Fibroblast of skin of scalp (primary cell): ENCODE measurements around the gene KRTAP13-1. TPM values are rescaled to one million over a fixed set of nuclear protein-coding genes. Genes with fewer than 3 reads are reported as not detected.
A peak's percentile ranks its signal among the peaks of the same experiment; 100 is the strongest.

Experiments
- DNase-seq: peaks from one replicate; pipeline ENCODE4 v3.0.0-alpha.2; 2013
- polyA plus RNA-seq, 2 experiments: library from polyadenylated mRNA; unstranded; fragments of 120-200 nt; gene quantifications; one replicate each; pipeline ENCODE4 v1.2.1, GENCODE V29; 2013; ENCODE audit not compliant: insufficient read length in 2 of 2

Gene KRTAP13-1, protein sequence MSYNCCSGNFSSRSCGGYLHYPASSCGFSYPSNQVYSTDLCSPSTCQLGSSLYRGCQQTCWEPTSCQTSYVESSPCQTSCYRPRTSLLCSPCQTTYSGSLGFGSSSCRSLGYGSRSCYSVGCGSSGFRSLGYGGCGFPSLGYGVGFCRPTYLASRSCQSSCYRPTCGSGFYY
- not detected for polyA plus RNA-seq (2013, experiment 1 of 2; ENCODE audit: insufficient read length)
- polyA plus RNA-seq (2013, experiment 2 of 2; ENCODE audit: insufficient read length): not detected

DNA sequence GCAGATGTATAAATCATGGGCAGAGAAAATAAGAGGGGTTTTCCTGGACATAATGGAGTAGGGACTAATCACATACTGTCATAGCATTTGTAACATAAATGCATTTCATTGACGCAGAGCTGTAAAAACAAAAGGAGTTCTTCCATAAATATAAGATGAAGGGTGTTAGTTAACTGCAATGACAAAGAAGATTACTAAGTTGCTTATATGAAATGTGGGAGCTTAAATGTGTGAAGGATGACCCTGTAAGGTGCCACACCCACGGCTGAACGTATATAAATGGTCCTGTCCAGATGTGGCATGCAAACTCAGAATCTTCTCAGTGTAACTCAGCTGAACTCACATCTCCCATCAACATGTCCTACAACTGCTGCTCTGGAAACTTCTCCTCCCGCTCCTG lies at the start of gene KRTAP13-1:
Gene KRTAP13-1 (plus strand): TSS at position 301 of the 400 bp plus-strand sequence. CDS start 56 bp downstream, at position 357.
- no peak for DNase-seq

DNA sequence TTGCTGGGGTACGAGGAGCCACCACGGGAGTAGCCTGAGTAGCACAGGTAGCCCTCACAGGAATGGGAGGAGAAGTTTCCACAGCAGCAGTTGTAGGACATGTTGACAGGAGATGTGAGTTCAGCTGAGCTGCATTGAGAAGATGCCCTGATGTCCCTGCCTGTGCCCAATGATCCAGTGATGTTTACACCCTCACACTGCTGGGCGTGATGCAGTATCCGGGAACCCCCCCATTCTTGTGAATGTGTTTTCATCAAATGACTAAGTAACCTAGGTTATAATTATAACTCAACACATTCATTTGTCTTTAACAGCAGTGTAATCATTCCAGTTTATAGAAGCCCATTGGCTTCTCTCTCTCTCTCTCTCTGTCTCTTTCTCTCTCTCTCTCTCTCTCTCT lies 47.3 kb upstream of the KRTAP13-1 start, which contains the start of gene KRTAP23-1:
Gene KRTAP23-1 (minus strand): TSS at position 101 of the 400 bp plus-strand sequence. CDS start 0 bp downstream, at position 101.
- DNase-seq: no peak

DNA sequence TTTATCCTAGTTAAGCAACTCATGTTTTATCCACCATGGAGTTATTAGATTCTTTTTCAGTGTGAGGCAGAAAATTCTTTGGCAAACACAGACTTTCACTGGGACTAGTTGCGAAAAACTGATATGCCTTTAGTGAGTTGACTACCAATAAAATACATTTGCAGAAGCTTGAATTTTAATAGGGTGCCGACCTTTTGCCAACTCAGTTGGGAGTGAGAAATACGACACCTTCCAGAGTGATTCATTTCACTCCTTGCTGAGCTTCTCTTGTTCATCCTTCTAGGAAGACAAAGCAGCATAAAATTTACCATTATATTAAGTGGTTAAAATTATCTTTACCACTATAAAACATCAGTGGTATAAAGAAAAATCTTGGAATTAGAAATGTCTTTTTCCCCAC lies 46.3 kb upstream of the KRTAP13-1 start:
- DNase-seq: peak; percentile 37

DNA sequence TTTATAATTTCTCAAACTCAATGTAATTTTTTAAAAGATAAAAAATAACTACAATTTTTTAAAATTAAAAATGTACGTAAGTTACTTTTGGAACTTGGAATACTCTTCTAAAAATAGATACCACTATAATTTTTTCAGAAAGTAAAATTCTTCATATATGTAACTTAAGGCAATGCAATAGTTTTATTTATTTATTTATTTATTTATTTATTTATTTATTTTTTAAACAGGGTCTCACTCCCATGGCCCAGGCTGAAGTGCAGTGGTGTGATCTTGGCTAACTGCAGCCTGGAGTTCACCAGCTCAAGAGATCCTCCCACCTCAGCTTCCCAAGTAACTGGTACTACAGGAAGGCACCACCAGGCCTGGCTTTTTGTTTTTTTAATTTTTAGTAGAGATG lies 44.3 kb upstream of the KRTAP13-1 start:
- no peak for DNase-seq

DNA sequence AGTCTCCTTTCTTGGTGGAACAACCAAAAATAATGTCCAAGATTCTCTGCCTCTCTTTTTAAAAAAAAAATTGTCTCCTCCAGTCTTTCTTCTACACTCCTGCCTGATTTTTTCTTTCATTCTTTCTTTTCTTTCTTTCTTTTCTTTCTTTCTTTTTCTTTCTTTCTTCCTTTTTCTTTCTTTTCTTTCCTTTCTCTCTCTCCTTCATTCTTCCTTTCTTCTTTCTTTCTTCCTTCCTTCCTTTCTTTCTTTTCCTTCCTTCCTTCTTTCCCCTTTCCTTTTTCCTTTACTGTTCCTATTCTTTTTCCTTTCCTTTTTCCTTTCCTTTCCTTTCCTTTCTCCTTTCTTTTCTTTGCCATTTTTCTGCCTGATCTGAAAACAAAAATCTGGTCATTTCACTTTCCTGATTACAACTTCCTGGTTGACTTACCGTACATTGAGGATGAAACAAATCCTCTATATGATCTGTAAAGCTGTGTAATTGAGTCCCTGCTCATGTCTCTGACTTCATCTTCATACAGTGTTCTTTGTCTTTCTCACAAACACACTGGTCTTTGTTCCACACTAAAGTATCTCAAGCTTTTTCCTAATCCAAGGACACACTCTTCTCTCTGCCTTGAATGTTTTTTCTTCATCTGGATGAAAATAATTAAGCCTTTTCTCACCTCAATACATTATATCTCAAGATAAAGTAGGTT lies 41.4 kb upstream of the KRTAP13-1 start:
- no peak for DNase-seq

DNA sequence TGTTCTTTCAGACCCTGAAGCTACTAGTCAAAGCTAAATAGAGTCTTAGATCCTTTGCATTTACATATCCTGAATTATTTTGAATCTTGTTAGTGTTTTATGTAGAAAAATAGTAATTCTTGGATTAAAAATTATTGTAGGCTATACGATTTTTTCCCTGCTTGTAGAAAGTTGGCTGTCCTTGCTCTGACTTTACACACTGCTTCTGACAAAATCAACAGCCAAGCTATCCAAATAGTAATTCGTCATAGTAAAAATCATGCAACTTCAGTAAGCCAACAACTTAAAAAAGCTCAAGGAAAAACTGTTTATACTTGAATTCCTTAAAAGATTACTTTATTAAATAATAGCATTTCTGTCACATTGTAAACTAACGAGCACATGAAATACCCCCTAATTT lies 39.9 kb upstream of the KRTAP13-1 start:
- DNase-seq: no peak

DNA sequence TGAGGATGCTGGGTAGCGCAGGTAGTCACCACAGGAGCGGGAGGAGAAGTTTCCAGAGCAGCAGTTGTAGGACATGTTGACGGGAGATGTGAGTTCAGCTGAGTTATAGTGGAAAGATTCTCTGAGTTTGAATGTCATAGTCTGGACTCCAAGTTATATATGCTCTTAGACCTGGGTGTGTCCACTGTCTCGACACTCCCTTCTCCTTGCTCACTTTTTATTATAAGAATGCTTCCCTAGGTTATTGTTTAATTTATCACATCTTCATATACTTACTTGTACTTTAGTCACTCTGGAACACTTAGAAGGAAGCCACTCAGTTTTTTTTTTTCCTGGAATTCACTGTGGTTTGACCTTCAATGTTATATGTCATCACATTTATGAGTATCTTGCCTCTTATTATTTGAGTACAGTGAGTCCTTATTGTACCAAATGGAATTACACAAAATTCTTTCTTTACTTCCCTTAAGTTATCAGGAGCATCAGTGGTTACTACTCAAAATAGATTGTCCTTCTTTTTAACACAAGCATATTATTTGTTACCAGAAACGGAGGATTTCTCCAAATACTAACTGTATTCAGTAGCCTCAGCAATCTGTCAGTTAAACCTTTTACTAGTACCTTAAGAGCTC lies 23.6 kb upstream of the KRTAP13-1 start, which contains the start of gene KRTAP13-2:
Gene KRTAP13-2 (minus strand): TSS at position 133 of the 632 bp plus-strand sequence. CDS start 58 bp downstream, at position 75.
- no peak for DNase-seq

DNA sequence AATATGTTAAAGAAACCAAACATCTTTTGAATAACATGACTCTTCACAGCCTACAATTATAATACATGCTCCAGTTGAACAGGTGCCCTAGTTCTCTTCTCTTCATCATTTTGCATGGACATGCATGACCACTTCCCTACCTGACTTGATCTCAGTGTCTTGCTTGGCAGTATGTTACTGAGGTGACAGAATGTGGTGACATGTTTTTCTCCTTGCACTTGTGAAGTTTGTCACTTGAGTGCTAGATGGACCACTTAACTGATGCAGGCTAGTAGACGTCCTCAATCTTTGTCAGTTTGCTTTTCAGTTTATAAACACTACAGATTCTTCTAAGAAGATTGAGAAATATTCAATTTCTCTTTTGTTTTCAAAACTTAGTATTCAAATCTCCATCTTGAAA lies 13.6 kb upstream of the KRTAP13-1 start:
- DNase-seq: no peak

DNA sequence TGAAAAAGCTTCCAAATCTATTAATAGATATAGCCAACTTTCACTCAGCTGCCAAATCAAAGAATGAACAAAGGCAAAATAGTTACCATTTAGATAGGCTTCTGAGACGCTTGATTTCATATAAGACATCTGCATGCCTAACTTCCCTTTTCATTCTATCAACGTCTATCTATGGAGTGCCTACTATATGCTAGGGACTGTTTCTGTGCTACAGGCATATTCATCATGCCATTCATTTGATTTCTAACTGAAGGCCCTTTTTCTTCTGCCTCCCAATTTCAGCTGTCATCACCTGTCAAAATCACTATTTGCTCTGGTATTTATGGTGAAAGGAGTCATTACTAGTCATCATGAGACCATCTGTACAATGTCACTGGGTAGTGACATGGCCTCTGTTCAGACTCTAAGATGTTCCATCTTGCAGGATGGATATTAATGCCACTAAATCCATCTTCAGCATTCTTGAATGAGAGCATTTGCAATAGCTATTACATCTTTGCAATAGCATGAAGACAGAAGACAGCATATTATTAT lies 4.3 kb upstream of the KRTAP13-1 start:
- DNase-seq: no peak

DNA sequence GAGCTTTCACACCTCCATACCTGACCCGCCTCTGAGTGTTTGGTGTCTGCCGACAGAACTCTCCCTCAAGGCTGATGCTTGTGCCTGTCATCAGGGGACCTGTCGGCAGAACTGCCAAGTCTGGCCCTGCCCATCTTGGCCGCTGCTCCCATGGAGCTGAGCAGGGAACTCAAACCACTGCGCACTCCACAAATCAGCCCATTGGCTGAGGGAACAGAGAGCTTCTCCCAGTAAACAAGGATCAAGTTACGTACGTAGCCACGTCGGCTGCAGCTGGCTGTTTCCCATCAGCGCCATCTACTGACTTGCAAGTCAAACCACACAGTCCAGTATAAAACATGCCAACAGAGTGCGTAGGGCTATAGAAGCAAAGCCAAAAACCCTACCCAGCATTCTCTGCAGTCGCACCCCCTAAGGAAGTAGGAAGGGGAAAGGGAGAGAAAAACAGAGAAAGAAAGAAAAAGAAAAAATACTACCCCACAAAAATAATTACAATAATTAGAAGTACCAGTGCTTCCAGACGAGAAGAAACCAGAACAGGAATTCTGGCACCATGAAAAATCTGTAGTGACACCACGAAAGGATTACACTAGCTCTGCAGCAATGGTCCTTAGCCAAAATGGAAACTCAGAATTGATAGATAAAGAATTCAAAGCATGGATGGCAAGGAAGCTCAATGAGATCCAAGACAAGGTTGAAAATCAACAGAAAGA lies 13.1 kb downstream of the KRTAP13-1 start:
- DNase-seq: peak; percentile 69

DNA sequence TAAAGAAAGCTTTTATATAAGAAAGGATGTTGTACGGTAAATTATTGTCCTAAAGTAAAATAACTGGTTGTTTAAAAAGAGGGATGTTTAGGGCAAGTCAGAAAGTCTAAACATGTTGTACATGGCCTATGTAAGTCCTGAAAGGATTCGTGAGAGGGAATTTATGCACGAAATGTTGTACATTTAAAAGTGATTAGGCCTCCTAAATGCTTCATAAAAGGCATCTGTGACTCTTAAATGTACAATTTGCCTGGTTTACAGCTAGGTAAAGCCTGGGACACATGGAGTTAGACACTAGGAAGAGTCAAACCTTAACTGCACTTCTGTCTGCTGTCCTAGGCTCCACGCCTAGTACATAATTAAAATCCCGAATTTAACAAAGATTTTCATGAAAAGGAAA lies 20.2 kb downstream of the KRTAP13-1 start:
- no peak for DNase-seq

DNA sequence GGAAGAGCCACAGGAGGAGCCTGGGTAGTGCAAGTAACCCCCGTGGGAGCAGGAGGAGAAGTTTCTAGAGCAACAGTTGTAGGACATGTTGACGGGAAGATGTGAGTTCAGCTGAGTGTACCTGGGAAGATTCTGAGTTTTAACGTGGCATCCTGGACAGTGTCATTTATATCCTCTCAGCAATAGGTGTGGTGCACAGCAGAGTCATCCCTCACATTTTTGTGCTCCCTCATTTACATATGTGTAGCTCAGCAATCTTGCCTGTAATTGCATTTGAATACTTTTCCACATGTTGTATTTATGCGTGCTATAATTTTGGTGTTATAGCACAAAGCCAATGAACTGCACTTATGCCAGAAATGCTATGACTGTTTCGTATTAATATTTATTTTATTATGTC lies 30.0 kb downstream of the KRTAP13-1 start, which contains the start of gene KRTAP13-3:
Gene KRTAP13-3 (minus strand): TSS at position 101 of the 400 bp plus-strand sequence. CDS start 14 bp downstream, at position 87.
- no peak for DNase-seq

DNA sequence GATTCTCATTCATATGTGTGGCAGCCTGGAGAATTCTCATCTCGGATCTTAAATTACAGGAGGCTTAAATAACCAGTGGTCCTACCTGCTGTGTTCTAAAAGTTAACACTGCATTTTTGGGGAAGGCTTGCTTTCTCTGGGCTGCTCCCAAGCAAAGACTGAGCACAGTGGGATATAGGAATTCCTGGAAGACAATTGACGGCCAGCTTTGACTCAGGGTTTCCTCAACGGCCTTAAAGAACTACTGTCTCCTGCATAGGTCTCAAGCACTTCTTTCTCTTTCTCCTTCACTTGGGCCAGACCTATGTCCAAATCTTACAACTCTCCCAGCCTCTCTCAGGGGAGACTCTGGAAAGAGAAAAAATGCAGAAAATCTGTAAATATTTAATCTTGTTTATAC lies 30.9 kb downstream of the KRTAP13-1 start:
- DNase-seq: no peak

DNA sequence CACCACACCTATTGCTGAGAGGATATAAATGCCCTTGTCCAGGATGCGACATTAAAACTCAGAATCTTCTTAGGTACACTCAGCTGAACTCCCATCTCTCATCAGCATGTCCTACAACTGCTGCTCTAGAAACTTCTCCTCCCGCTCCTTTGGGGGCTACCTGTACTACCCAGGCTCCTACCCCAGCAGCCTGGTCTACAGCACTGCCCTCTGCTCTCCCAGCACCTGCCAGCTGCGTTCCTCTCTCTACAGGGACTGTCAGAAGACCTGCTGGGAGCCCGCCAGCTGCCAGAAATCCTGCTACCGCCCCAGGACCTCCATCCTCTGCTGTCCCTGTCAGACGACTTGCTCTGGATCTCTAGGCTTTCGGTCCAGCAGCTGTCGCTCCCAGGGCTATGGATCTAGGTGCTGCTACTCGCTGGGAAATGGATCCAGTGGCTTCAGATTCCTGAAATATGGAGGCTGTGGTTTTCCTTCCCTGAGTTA lies 34.4 kb downstream of the KRTAP13-1 start, which contains the start of gene KRTAP13-4:
Gene KRTAP13-4 (plus strand): TSS at position 51 of the 486 bp plus-strand sequence. CDS start 56 bp downstream, at position 107.
- DNase-seq: no peak

DNA sequence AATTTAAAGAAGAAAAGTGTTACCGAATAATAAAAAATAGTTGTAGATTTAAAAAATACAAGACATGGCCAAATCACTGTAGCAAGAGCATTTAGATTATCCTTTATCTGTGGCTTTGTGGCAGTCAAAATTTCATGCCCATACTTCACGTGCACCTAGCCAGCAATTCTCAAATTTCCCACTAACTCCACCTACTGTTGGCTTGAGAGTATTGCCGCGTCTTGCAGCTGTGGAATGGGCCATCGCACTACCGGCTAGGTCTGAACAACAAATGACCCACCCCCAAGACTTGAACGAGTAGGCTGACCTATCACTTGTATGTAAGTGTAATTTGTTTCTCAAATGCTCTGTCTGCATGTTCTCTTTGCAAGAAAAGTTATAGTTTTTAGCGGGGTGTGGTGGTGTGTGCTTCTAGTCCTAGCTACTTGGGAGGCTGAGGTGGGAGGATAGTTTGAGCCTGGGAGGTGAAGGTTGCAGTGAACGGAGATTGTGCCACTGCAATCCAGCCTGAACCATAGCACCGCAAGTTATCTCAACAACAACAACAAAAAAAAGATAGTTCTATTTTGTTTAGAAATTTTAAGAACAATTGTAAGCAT lies 38.3 kb downstream of the KRTAP13-1 start:
- DNase-seq: peak; percentile 41

DNA sequence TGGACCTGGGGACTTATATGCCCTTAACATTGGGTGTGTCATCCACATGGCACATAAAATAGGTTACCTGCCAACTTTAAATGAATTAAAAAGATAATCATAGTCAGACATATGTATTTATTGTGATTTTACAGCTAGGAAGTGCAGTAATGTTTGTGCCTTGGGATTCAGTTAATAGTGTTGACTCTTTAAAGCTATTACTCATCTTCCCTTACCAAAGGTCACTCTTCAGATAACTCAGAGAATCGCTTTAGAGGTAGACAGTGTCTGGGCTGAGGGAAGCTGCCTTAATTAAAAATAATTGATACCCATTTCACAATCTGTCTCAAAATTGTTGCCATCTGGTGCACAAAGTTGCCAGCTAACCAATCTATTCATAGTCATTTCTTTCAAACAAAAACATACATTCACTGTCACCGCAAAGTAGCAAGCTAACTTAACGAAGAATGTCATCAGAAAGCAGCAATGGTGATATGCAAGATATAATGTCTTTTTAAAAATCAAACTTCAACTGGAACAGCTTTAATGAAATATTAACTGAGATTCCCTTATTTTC lies 41.3 kb downstream of the KRTAP13-1 start:
- no peak for DNase-seq

DNA sequence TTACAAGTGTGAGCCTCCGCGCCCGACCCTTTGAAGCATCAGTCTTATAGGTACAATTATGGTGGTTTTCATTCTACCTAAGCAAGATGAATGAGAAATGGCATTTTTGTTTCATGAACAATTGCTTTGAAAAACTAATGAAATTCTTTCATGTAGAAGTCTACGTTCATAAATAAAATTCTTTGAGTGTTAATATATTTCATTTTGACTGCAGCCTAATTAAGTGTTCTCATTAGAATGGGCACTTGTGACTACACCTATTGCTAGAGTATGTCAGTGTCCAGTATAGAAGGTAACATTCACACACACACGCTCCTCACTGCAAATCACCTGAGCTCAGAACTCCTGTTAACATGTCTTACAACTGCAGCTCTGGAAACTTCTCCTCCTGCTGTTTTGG lies 44.1 kb downstream of the KRTAP13-1 start, which contains the start of gene KRTAP15-1:
Gene KRTAP15-1 (plus strand): TSS at position 301 of the 400 bp plus-strand sequence. CDS start 53 bp downstream, at position 354.
- DNase-seq: no peak

DNA sequence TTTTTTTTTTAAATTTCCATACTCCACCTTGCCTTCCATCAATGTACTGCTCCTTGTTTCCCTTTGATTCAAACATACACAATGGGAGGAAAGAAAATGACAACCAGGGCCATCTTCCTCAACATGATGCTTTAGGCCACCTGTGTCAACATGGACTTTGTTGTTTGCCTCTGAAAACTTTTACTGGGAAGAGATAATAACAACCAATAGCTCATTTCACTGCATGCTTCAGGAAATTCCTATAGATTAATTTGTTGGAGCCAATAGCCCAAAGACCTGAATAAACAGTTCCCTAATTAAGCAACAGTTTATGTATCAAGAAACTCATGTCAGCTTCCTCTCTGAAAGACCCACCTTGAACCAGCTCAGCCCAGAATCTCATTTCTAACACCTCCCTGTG lies 47.4 kb downstream of the KRTAP13-1 start:
- no peak for DNase-seq

DNA sequence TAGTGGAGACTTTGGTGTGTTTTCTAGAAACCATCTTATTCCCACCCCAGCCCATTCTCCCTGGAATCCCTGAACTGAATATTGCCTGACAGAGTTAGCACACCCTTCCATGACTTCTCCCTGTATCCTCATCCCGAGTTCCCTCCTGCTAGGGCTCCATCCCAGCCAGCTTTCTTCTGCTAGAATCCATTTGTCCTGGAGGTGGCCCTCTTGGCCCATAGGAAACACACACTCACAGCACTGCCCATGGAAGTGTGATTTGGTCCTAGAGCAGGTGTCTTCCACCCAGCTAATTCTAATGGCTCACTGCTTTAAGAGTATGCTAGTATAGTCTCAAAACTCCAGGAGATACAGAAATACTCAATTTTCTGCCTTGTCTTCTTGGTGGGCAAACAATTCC lies 48.4 kb downstream of the KRTAP13-1 start:
- no peak for DNase-seq
